Calu3 (cell line): ENCODE measurements around the gene CDKN1B. TPM values are rescaled to one million over a fixed set of nuclear protein-coding genes. Genes with fewer than 3 reads are reported as not detected.

Source experiments
- BruUV-seq: library from RNA; stranded (reverse); fragments of 400-500 nt; replicated peaks from 2 replicates; lab custom pipeline; 2021; lab: Mats Ljungman, UMichigan
- CTCF ChIA-PET: fragments of 300-600 bp; sonication (Branson Sonifier 250); formaldehyde crosslinking; loops from one replicate; lab custom pipeline; 2022; ENCODE audit warnings: antibody characterized with exemption; lab: Charles Lee
- DNase-seq: peaks from one replicate; pipeline ENCODE4 v3.0.0; 2022
- H3K27ac Mint-ChIP-seq: one replicate; pipeline ENCODE4 v1.8.0; 2022; ENCODE audit warnings: mixed read lengths; ENCODE audit not compliant: unreplicated experiment
- H3K27me3 Mint-ChIP-seq: one replicate; pipeline ENCODE4 v1.8.0; 2022; ENCODE audit warnings: mixed read lengths; ENCODE audit not compliant: unreplicated experiment
- H3K36me3 Mint-ChIP-seq: one replicate; pipeline ENCODE4 v1.8.0; 2022; ENCODE audit warnings: mild to moderate bottlenecking, moderate library complexity, mixed read lengths; ENCODE audit not compliant: insufficient read depth, unreplicated experiment
- H3K4me1 Mint-ChIP-seq: one replicate; pipeline ENCODE4 v1.8.0; 2022; ENCODE audit warnings: mild to moderate bottlenecking, low read depth, mixed read lengths; ENCODE audit not compliant: unreplicated experiment
- H3K4me3 Mint-ChIP-seq: one replicate; pipeline ENCODE4 v1.8.0; 2022; ENCODE audit warnings: mild to moderate bottlenecking, low read depth, moderate library complexity, mixed read lengths; ENCODE audit not compliant: unreplicated experiment
- H3K9me3 Mint-ChIP-seq: one replicate; pipeline ENCODE4 v1.8.0; 2022; ENCODE audit warnings: low read depth, mixed read lengths; ENCODE audit not compliant: unreplicated experiment
- CTCF ChIP-seq: fragments of 200-600 bp; IDR thresholded peaks from one replicate; pipeline ENCODE4 v1.8.0; 2022; ENCODE audit warnings: antibody characterized with exemption; ENCODE audit not compliant: unreplicated experiment
- intact Hi-C: fragments of 100-400 bp; cut with micrococcal nuclease; formaldehyde crosslinking; loops from one replicate; pipeline ENCODE4 v1.10.0; 2022; ENCODE audit not compliant: unreplicated experiment
- total RNA-seq: library from RNA; stranded (reverse); gene quantifications from 2 replicates; pipeline ENCODE4 v1.2.3, GENCODE V29; 2022

Gene CDKN1B
- total RNA-seq, 1 experiment from 2014 or later: 41.0 TPM

GRCh38 chr12:12714276-12715021, 2.7 kb upstream of the CDKN1B start:
- peak overlapping the region; percentile 80 for H3K27ac Mint-ChIP-seq
- H3K4me1 Mint-ChIP-seq: peaks cover 40% of the 10 kb centered on the region
- no peaks in the 10 kb centered on the region for H3K27me3 Mint-ChIP-seq
- peak; percentile 30 for DNase-seq
- peaks cover 51% of the 10 kb centered on the region for H3K36me3 Mint-ChIP-seq
- CTCF ChIA-PET: interaction anchor here (1.3 to 1.6 kb wide), 2 partner anchors 20 to 23 kb away, joined by 3 to 7 read pairs; no protein-coding TSS in a partner anchor
- TF ChIP-seq CTCF: no peak
- H3K9me3 Mint-ChIP-seq: no peaks in the 10 kb centered on the region
- peak overlapping the region; percentile 94 for H3K4me3 Mint-ChIP-seq
- intact Hi-C loops: loop anchor here (5.0 kb wide), 1 partner anchor 152 kb away; the partner anchor contains the start of gene DUSP16
- no TSS peak for BruUV-seq

DNA sequence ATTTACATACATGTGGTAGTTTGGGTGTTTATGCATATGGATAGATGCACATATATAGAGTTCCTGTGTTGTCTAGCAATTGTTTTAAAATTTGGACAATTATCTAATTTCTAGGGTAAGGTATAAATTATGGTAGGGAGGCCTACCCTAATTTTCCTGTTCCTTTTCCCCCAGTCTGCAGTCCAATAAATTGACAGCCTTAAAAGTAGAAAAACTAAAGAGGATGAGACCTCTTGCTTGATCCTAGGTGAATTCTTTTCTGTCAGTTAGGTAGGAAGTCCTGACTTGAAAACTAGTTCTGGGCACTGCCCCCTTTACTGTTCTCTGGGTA, 2.1 kb upstream of the CDKN1B start:
- peaks cover 58% of the 10 kb centered on the region for H3K36me3 Mint-ChIP-seq
- DNase-seq: no peak
- H3K4me3 Mint-ChIP-seq: peak overlapping the region; percentile 94
- H3K4me1 Mint-ChIP-seq: peaks cover 40% of the 10 kb centered on the region
- no peaks in the 10 kb centered on the region for H3K27me3 Mint-ChIP-seq
- CTCF ChIA-PET: interaction anchor here (1.3 kb wide), 1 partner anchor 19 kb away, joined by 3 read pairs; no protein-coding TSS in a partner anchor
- H3K27ac Mint-ChIP-seq: peak overlapping the region; percentile 80
- no peaks in the 10 kb centered on the region for H3K9me3 Mint-ChIP-seq
- intact Hi-C loops: loop anchor here (5.0 kb wide), 1 partner anchor 153 kb away; the partner anchor contains the start of gene DUSP16
- no peak for TF ChIP-seq CTCF
- no TSS peak for BruUV-seq

DNA sequence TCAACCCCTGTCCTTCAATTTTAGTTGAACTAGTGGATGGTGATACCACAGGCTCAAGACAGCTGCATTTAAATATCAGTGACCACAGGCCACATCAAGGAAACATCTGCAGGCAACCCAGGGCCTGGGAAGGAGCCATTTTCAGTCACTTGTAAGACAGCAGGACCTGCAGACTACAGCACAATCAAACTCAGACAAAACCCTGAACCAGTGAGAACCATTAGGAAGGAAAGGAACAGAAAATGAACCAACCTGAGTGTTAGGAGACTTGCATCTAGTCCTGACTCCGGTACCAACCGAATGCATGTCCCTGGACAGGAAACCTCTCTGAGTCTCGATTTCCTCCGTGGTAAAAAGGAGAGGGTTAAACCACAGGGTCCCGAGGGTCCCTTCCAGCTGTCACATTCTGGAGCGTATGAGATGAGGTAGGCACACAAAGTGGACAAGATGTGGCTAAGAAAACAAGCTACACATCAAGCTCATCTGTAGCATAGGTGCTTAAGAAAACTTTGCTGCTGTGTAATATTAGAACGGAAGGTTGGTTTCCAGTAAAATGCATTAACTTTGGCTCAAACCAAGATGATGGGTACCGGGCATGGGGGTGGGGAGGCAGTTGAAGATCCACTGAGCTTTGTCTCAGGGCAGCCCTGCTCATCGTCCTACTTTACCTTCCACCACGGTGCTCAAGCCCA, 1.6 kb upstream of the CDKN1B start:
- H3K27me3 Mint-ChIP-seq: no peaks in the 10 kb centered on the region
- H3K9me3 Mint-ChIP-seq: no peaks in the 10 kb centered on the region
- TF ChIP-seq CTCF: no peak
- no peak for DNase-seq
- peak overlapping the region; percentile 94 for H3K4me3 Mint-ChIP-seq
- peak overlapping the region; percentile 80 for H3K27ac Mint-ChIP-seq
- peaks cover 42% of the 10 kb centered on the region for H3K4me1 Mint-ChIP-seq
- intact Hi-C loops: loop anchor here (5.0 kb wide), 1 partner anchor 153 kb away; the partner anchor contains the start of gene DUSP16
- peaks cover 63% of the 10 kb centered on the region for H3K36me3 Mint-ChIP-seq
- BruUV-seq: no TSS peak
- CTCF ChIA-PET: interaction anchor here (0.6 to 1.0 kb wide), 3 partner anchors 10 to 336 kb away, joined by 3 read pairs; no protein-coding TSS in a partner anchor

DNA sequence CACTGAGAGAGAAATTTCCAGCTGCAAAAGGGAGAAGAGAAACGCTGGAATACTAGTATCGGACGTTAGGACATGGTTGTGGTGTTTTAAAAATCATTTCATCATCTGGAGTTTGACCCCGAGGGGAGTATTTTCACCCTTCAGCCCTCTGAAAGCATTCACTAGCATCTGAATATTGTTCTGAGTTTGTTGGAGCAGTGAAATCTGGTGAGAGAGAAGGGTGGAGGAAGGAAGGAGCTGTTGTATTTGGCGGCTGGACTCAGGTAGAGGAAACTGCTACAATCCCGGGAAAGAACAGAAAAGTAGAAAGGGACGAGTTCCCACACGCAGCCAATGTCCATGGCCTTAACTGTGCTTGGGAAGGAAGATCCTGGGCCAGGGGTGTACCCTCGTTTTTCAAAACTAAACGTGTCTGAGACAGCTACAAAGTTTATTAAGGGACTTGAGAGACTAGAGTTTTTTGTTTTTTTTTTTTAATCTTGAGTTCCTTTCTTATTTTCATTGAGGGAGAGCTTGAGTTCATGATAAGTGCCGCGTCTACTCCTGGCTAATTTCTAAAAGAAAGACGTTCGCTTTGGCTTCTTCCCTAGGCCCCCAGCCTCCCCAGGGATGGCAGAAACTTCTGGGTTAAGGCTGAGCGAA, 896 bp upstream of the CDKN1B start:
- DNase-seq: no peak
- no peak for TF ChIP-seq CTCF
- H3K4me3 Mint-ChIP-seq: peak overlapping the region; percentile 94
- BruUV-seq: TSS peak; percentile 68
- H3K4me1 Mint-ChIP-seq: peaks cover 48% of the 10 kb centered on the region
- peak overlapping the region; percentile 80 for H3K27ac Mint-ChIP-seq
- CTCF ChIA-PET: interaction anchor here (0.6 to 1.0 kb wide), 6 partner anchors 9 to 950 kb away, joined by 3 to 8 read pairs (median 3); no protein-coding TSS in a partner anchor
- intact Hi-C loops: loop anchor here (5.0 kb wide), 1 partner anchor 154 kb away; the partner anchor contains the start of gene DUSP16
- H3K36me3 Mint-ChIP-seq: peaks cover 69% of the 10 kb centered on the region
- no peaks in the 10 kb centered on the region for H3K27me3 Mint-ChIP-seq
- H3K9me3 Mint-ChIP-seq: no peaks in the 10 kb centered on the region
